Measurements from ENCODE around the gene APEH.

GRCh38 chr3:49650637-49651036 is 23.5 kb upstream of the APEH start:
- TF ChIP-seq CTCF (conservative IDR thresholded peaks at IDR 0.05 in 1 of 2, IDR thresholded peaks at IDR 0.05 in 1 of 2; ENCODE audit: low read depth in 1 of 2, low read length in 2 of 2), result no peak
- no peak for TF ChIP-seq EZH2 (IDR thresholded peaks at IDR 0.05; ENCODE audit: low read length, missing control alignments)

Measured in fibroblast of lung (primary cell).